HepG2 (cell line): ENCODE results near the gene BCL2L1. TPM values are rescaled to one million over a fixed set of nuclear protein-coding genes. Genes with fewer than 3 reads are reported as not detected.

Experiments
- ARID5B ChIP-seq: IDR thresholded peaks from 2 replicates; pipeline ENCODE4 v1.4.0; 2020; ENCODE audit warnings: mild to moderate bottlenecking, missing genetic modification reagents
- CCAR2 ChIP-seq: fragments of 200-400 bp; formaldehyde crosslinking; optimal IDR thresholded peaks from 2 replicates; pipeline ENCODE3; 2018; ENCODE audit warnings: low read depth, mild to moderate bottlenecking, low read length, moderate library complexity
- ETV6 ChIP-seq: sonication (generic); formaldehyde crosslinking; conservative IDR thresholded peaks from 2 replicates; pipeline ENCODE4 v1.4.0; 2020; ENCODE audit warnings: missing genetic modification reagents
- HDAC2 ChIP-seq: sonication (generic); formaldehyde crosslinking; IDR thresholded peaks from 2 replicates; pipeline ENCODE4 v1.4.0; 2020; ENCODE audit warnings: missing genetic modification reagents
- RBM22 ChIP-seq: fragments of 200-400 bp; formaldehyde crosslinking; optimal IDR thresholded peaks from 2 replicates; pipeline ENCODE3; 2017; ENCODE audit warnings: mild to moderate bottlenecking, low read length, moderate library complexity
- RNF219 ChIP-seq: sonication (generic); formaldehyde crosslinking; IDR thresholded peaks from 2 replicates; pipeline ENCODE4 v1.5.0; 2020; ENCODE audit warnings: mild to moderate bottlenecking, missing genetic modification reagents
- SIX4 ChIP-seq: sonication (generic); formaldehyde crosslinking; IDR thresholded peaks from 2 replicates; pipeline ENCODE4 v1.4.0; 2020; ENCODE audit warnings: missing genetic modification reagents
- STAG1 ChIP-seq: sonication (generic); formaldehyde crosslinking; IDR thresholded peaks from 2 replicates; pipeline ENCODE4 v1.4.0; 2020; ENCODE audit warnings: missing genetic modification reagents
- TCF7L2 ChIP-seq: IDR thresholded peaks from 2 replicates; pipeline ENCODE4 v1.6.1; 2011; ENCODE audit warnings: mild to moderate bottlenecking, low read depth, low read length, moderate library complexity
- ZBTB40 ChIP-seq, 2 experiments: fragments of 450-650 bp in 1 of 2; sonication (generic) in 1 of 2; formaldehyde crosslinking in 1 of 2; IDR thresholded peaks; 2 replicates each; pipeline versions ENCODE4 v1.6.1 to v1.8.0; 2016 to 2022; ENCODE audit warnings: antibody characterized with exemption in 1 of 2, mild to moderate bottlenecking in 1 of 2, missing genetic modification reagents in 1 of 2
- ZNF432 ChIP-seq: sonication (generic); formaldehyde crosslinking; IDR thresholded peaks from 2 replicates; pipeline ENCODE4 v1.5.0; 2020; ENCODE audit warnings: missing genetic modification reagents, mild to moderate bottlenecking, borderline replicate concordance
- ZNF510 ChIP-seq: sonication (generic); formaldehyde crosslinking; IDR thresholded peaks from 2 replicates; pipeline ENCODE4 v1.4.0; 2020; ENCODE audit warnings: low read depth, mild to moderate bottlenecking, missing genetic modification reagents
- ZSCAN20 ChIP-seq: sonication (generic); formaldehyde crosslinking; IDR thresholded peaks from 2 replicates; pipeline ENCODE4 v1.4.0; 2020; ENCODE audit warnings: missing genetic modification reagents, mild to moderate bottlenecking, borderline replicate concordance
- ZSCAN30 ChIP-seq: sonication (generic); formaldehyde crosslinking; IDR thresholded peaks from 2 replicates; pipeline ENCODE4 v1.5.0; 2020; ENCODE audit warnings: mild to moderate bottlenecking, missing genetic modification reagents
- polyA plus RNA-seq, 8 experiments: library from polyadenylated mRNA; depleted of rRNA in 3 of 8; stranded (reverse) in 7 of 8; unstranded in 1 of 8; fragments of >200 nt; fragmentation: Illumina TruSeq in 4 of 8; extraction: Trizol in 4 of 8; gene quantifications; 2 replicates each; pipeline versions ENCODE4 v1.2.1 to v1.2.3, GENCODE V29; 2011 to 2016; ENCODE audit warnings: low read depth in 4 of 8, missing spikeins in 1 of 8, mixed read lengths in 1 of 8; ENCODE audit not compliant: insufficient read depth in 1 of 8
- total RNA-seq, 5 experiments: library from RNA; depleted of rRNA; stranded (reverse); fragments of >200 nt; fragmentation: Illumina TruSeq; extraction: Trizol; gene quantifications; 2 replicates each; pipeline ENCODE4 v1.2.3, GENCODE V29; 2016; ENCODE audit warnings: low read depth in 1 of 5

The BCL2L1 gene
- total and polyA plus RNA-seq, 2 of the 13 experiments (the other 11 are each of a cell fraction or from before 2014, with no cell fraction given), result 164 to 258 TPM

GRCh38 chr20:31664696-31665354 is 57.8 kb downstream of the BCL2L1 start (continued):
- TF ChIP-seq RNF219 (CRISPR knock-in tag), result no peak
- TF ChIP-seq HDAC2 (CRISPR knock-in tag), result no peak; the same call in 1 of the 2 replicates
- TF ChIP-seq TCF7L2, result no peak
- no peak for TF ChIP-seq STAG1
- TF ChIP-seq ZNF432, result no peak
- TF ChIP-seq ZSCAN20 (CRISPR knock-in tag), result no peak
- no peak for TF ChIP-seq CCAR2
- no peak for TF ChIP-seq ZSCAN30 (CRISPR knock-in tag)
- TF ChIP-seq ZNF510 (CRISPR knock-in tag), result no peak
- TF ChIP-seq RBM22, result peak; percentile 89
- no peak for TF ChIP-seq SIX4 (CRISPR knock-in tag)
- no peak; the same call in 1 of the 2 replicates for TF ChIP-seq ETV6 (CRISPR knock-in tag)
- no peak for TF ChIP-seq ZBTB40 (IDR thresholded peaks at IDR 0.05)
- TF ChIP-seq ZBTB40 (CRISPR knock-in tag; IDR thresholded peaks at IDR 0.05), result no peak; the same call in 1 of the 2 replicates
- no peak for TF ChIP-seq ARID5B (CRISPR knock-in tag)
